GM23248 (cell line): ENCODE measurements around the gene ZRSR2.

Experiments used
- EZH2 ChIP-seq: fragments of 200-600 bp; sonication (generic); IDR thresholded peaks from 2 replicates; pipeline ENCODE4 v1.6.1; 2018; ENCODE audit warnings: antibody characterized with exemption, mild to moderate bottlenecking; ENCODE audit not compliant: insufficient read depth, poor library complexity, severe bottlenecking
- EZH2phosphoT487 ChIP-seq: fragments of 200-600 bp; sonication (generic); IDR thresholded peaks from 2 replicates; pipeline ENCODE4 v1.6.1; 2018; ENCODE audit warnings: antibody characterized with exemption, moderate library complexity, mild to moderate bottlenecking, low read depth; ENCODE audit not compliant: insufficient read depth

- no peak for TF ChIP-seq EZH2
- no peak for TF ChIP-seq EZH2phosphoT487
These were observed 39.6 kb upstream of the ZRSR2 start for GRCh38 chrX:15750611-15751154.
